Hepatocyte (in vitro differentiated cells): ENCODE measurements around the gene FCHO1.

Source experiments
- CTCF ChIP-seq: fragments of 200-600 bp; sonication (generic); IDR thresholded peaks from 2 replicates; pipeline ENCODE4 v1.5.1; 2016; ENCODE audit warnings: antibody characterized with exemption, mild to moderate bottlenecking; ENCODE audit not compliant: poor library complexity
- EZH2 ChIP-seq: fragments of 200-600 bp; sonication (generic); IDR thresholded peaks from 2 replicates; pipeline ENCODE4 v1.6.1; 2016; ENCODE audit warnings: antibody characterized with exemption, mild to moderate bottlenecking, borderline replicate concordance
- EZH2phosphoT487 ChIP-seq: fragments of 200-600 bp; sonication (generic); IDR thresholded peaks from one replicate; pipeline ENCODE4 v1.6.1; 2018; ENCODE audit warnings: antibody characterized with exemption, mild to moderate bottlenecking, low read depth, moderate library complexity; ENCODE audit not compliant: unreplicated experiment, severe bottlenecking

- TF ChIP-seq CTCF, result no peak
- TF ChIP-seq EZH2, result no peak
- TF ChIP-seq EZH2phosphoT487, result no peak
Observed at GRCh38 chr19:17794412-17794730, 43.1 kb downstream of the FCHO1 start.
